Osteocyte (in vitro differentiated cells): ENCODE measurements around the gene TLE5. TPM values are rescaled to one million over a fixed set of nuclear protein-coding genes. Genes with fewer than 3 reads are reported as not detected.
A peak's percentile ranks its signal among the peaks of the same experiment; 100 is the strongest.

Experiments used
- DNase-seq: peaks from one replicate; pipeline ENCODE4 v3.0.0; 2021; ENCODE audit warnings: mixed read lengths; ENCODE audit not compliant: unreplicated experiment; ENCODE audit errors: extremely low spot score
- H3K27ac Mint-ChIP-seq: one replicate; pipeline ENCODE4 v1.8.0; 2021; ENCODE audit warnings: mild to moderate bottlenecking, mixed read lengths; ENCODE audit not compliant: unreplicated experiment
- H3K27me3 Mint-ChIP-seq: one replicate; pipeline ENCODE4 v1.8.0; 2021; ENCODE audit warnings: mixed read lengths; ENCODE audit not compliant: unreplicated experiment
- H3K36me3 Mint-ChIP-seq: one replicate; pipeline ENCODE4 v1.8.0; 2021; ENCODE audit warnings: mixed read lengths; ENCODE audit not compliant: unreplicated experiment
- H3K4me1 Mint-ChIP-seq: one replicate; pipeline ENCODE4 v1.8.0; 2021; ENCODE audit warnings: mixed read lengths; ENCODE audit not compliant: unreplicated experiment
- H3K4me3 Mint-ChIP-seq: one replicate; pipeline ENCODE4 v1.8.0; 2021; ENCODE audit warnings: mild to moderate bottlenecking, moderate library complexity, mixed read lengths; ENCODE audit not compliant: unreplicated experiment
- H3K9me3 Mint-ChIP-seq: one replicate; pipeline ENCODE4 v1.8.0; 2021; ENCODE audit warnings: mixed read lengths; ENCODE audit not compliant: unreplicated experiment
- total RNA-seq: library from RNA; stranded (reverse); gene quantifications from 2 replicates; pipeline ENCODE4 v1.2.1, GENCODE V29; 2021
- TF ChIP-seq, protein P1 (sequence below): fragments of 200-600 bp; sonication (generic); IDR thresholded peaks from 2 replicates; pipeline ENCODE4 v1.5.0; 2021; ENCODE audit warnings: antibody characterized with exemption, mild to moderate bottlenecking, moderate library complexity

The TLE5 gene
- total RNA-seq, 1 donor from 2014 or later = 366 TPM

DNA sequence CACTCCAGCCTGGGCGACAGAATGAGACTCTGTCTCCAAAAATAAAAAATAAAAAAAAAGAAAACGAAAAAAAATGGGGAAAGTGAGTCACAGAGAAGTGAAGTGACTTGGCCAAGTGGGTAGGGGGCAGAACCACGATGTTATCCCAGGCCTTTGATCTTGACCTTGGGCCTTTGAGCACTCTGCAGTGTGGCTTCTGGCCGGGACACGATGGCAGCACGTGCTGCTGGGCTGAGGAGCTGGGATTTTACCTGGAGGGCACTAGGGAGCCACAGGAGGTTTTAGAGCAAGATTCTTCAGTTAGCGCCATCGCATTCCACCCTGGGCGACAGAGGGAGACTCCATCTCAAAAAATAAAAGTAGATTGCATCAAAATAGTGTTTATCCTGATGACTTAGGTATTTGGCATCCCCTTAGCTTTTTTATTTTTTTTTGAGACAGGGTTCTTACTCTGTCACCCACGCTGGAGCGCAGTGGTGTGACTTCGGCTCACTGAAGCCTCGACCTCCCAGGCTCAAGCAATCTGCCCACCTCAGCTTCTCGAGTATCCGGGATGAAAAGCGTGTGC, 4.3 kb upstream of the TLE5 start:
- TF ChIP-seq, protein P1, sequence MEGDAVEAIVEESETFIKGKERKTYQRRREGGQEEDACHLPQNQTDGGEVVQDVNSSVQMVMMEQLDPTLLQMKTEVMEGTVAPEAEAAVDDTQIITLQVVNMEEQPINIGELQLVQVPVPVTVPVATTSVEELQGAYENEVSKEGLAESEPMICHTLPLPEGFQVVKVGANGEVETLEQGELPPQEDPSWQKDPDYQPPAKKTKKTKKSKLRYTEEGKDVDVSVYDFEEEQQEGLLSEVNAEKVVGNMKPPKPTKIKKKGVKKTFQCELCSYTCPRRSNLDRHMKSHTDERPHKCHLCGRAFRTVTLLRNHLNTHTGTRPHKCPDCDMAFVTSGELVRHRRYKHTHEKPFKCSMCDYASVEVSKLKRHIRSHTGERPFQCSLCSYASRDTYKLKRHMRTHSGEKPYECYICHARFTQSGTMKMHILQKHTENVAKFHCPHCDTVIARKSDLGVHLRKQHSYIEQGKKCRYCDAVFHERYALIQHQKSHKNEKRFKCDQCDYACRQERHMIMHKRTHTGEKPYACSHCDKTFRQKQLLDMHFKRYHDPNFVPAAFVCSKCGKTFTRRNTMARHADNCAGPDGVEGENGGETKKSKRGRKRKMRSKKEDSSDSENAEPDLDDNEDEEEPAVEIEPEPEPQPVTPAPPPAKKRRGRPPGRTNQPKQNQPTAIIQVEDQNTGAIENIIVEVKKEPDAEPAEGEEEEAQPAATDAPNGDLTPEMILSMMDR = no peak
- Mint-ChIP-seq H3K9me3 (no peaks in the 10 kb centered on the region), H3K4me3 (no peak overlapping the region), H3K27me3 (no peaks in the 10 kb centered on the region), H3K4me1 (peaks cover 3% of the 10 kb centered on the region), H3K36me3 (no peaks in the 10 kb centered on the region), H3K27ac (no peak overlapping the region)
- DNase-seq = no peak

DNA sequence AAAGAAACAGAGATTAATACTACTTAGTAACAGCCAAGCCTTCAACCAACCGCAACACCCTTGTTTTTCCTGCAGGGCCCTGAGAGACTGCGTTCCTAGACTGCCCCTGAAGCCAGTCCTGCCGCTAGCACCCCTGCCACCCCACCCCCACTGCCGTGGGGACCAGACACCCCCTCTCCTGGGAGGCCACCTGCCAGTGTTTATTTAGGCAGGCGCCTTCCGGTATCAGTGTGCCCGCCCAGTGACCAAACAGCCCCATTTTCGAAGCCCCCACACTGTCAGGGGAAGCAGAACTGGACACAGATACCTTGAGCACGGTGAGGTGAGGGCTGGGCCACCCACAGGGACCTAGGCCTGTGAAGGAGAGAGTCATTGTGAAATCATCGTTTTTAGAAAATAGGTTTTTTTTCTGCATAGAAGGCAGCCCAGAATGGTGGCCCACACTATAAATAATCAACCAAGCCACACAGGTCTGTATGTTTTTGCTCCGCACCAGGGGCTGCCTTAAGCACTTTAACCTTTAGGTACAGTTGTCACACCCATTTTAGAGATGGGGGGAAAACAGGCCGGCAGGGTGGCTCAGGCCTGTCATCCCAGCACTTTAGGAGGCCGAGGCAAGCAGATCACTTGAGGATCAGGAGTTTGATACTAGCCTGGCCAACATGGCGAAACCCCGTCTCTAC, 3.5 kb upstream of the TLE5 start:
- Mint-ChIP-seq H3K27me3 (no peaks in the 10 kb centered on the region), H3K27ac (no peak overlapping the region), H3K9me3 (no peaks in the 10 kb centered on the region), H3K4me3 (no peak overlapping the region), H3K36me3 (no peaks in the 10 kb centered on the region), H3K4me1 (peaks cover 5% of the 10 kb centered on the region)
- TF ChIP-seq, protein P1 = no peak
- no peak for DNase-seq

DNA sequence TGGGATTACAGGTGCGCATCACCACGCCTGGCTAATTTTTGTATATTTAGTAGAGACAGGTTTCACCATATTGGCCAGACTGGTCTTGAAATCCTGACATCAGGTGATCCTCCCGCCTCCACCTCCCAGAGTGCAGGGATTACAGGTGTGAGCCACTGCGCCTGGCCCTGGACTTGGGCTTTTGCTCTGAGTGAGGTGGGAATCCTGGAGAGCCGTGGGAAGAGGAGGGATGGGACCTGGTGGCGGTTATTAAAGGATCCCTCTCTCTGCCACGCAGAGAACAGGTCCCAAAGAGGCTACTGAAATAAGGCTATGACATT, 1.7 kb upstream of the TLE5 start:
- H3K4me1 Mint-ChIP-seq = peaks cover 13% of the 10 kb centered on the region
- DNase-seq = no peak
- H3K36me3 Mint-ChIP-seq = peaks cover 3% of the 10 kb centered on the region
- no peak overlapping the region for H3K27ac Mint-ChIP-seq
- H3K4me3 Mint-ChIP-seq = no peak overlapping the region
- H3K27me3 Mint-ChIP-seq = no peaks in the 10 kb centered on the region
- TF ChIP-seq, protein P1 = no peak
- no peaks in the 10 kb centered on the region for H3K9me3 Mint-ChIP-seq

DNA sequence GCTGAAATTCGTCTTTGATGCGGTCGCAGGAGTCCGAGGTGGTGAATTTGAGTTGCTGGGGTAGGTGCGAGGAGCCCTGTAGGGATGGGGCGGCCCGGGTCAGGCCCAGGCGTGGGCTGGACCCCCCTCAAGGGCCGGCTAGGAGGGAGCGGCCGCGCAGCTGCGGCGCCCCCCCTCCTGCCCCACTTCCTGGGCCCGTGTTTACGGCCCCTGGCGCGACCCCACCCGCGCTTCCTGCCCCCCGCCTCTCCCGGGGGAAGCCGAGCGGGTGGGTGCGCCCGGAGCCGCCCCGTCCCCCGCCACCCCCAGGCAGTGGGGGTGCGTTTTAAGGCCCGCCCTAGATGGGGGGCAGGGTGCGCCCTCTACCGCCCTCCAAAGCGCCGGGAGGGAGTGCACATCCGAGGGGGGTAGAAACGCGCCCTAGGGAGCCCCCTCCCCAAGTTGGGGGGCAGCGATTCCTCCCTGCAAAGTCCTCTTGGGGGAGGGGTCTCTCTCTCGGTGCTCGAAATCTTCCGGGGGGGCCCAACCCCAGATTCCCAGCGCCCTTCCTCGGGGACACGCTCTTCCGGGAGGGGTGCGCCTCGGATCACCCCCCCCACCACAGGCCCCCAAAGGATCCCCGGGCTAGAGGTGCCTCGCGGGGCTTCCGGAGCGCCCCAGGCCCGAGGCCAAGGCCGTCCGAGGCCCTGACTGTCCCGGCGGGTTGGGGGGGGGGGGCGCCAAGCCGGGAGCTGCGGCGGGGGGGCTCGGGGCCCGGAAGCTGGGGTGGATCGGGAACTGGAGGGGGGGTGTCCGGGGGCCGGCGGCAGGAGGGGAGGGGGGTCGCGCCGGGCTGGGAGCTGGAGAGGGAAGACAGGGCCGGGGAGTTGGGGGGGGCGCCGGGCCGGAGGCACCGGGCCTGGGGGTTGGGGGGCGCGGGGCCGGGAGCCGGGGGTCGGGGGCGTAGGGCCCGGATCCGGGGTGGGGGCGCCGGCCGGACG, 823 bp downstream of the TLE5 start:
- no peaks in the 10 kb centered on the region for H3K27me3 Mint-ChIP-seq
- TF ChIP-seq, protein P1 = peak; percentile 43
- DNase-seq = no peak
- peaks cover 24% of the 10 kb centered on the region for H3K4me1 Mint-ChIP-seq
- peaks cover 10% of the 10 kb centered on the region for H3K36me3 Mint-ChIP-seq
- peak overlapping the region; percentile 71 for H3K4me3 Mint-ChIP-seq
- peak overlapping the region; percentile 72 for H3K27ac Mint-ChIP-seq
- no peaks in the 10 kb centered on the region for H3K9me3 Mint-ChIP-seq

DNA sequence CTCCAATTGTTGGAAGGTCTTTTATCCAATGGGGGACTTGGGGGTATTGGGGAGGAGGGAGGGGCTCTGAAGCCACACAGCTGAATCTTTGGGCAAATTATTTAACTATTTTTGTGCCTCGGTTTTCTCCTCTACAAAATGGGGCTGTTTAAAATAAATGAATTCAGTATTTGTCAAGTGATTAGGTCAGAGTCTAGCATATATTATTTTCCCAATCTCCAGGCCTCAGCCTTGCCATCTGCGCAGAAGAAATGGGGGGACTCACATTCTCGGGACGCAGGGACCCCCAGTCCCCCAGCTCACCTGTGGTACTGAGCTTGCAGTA, 1.5 kb downstream of the TLE5 start:
- peak overlapping the region; percentile 72 for H3K27ac Mint-ChIP-seq
- peaks cover 24% of the 10 kb centered on the region for H3K4me1 Mint-ChIP-seq
- H3K36me3 Mint-ChIP-seq = peaks cover 10% of the 10 kb centered on the region
- no peak for DNase-seq
- H3K27me3 Mint-ChIP-seq = no peaks in the 10 kb centered on the region
- H3K4me3 Mint-ChIP-seq = peak overlapping the region; percentile 71
- no peaks in the 10 kb centered on the region for H3K9me3 Mint-ChIP-seq
- TF ChIP-seq, protein P1 = no peak
